Esophagus muscularis mucosa (tissue), 3 donors: ENCODE measurements around the gene IGHMBP2.

Source experiments
- CTCF ChIP-seq, 3 experiments: fragments of 200-600 bp in 2 of 3; fragments of 450-650 bp in 1 of 3; sonication (generic) in 2 of 3; IDR thresholded peaks; one replicate each; pipeline ENCODE4 v1.5.1; 2017 to 2019; ENCODE audit warnings: antibody characterized with exemption in 3 of 3, mild to moderate bottlenecking in 2 of 3, moderate library complexity in 1 of 3
- POLR2A ChIP-seq: fragments of 450-650 bp; IDR thresholded peaks from one replicate; pipeline ENCODE4 v1.6.1; 2017; ENCODE audit warnings: antibody characterized with exemption, moderate library complexity, mild to moderate bottlenecking, low read depth

GRCh38 chr11:68983801-68984200 lies 80.1 kb downstream of the IGHMBP2 start:
- TF ChIP-seq CTCF (IDR thresholded peaks at IDR 0.05) (no peak), POLR2A (no peak)
